Measurements from ENCODE around the gene NLGN2.

The NLGN2 gene

GRCh38 chr17:7369825-7370224 lies 37.8 kb upstream of the NLGN2 start:
- TF ChIP-seq CTCF (IDR thresholded peaks at IDR 0.05; ENCODE audit: low read depth, low read length, missing control alignments), result no peak
- no peak for DNase-seq (ENCODE audit: extremely low read depth, low read depth)
- no peak overlapping the region for H3K4me3 ChIP-seq (replicated peaks; ENCODE audit: low read depth, low read length)

GRCh38 chr17:7370853-7371252 lies 36.8 kb upstream of the NLGN2 start:
- H3K4me3 ChIP-seq (replicated peaks; ENCODE audit: low read depth, low read length), result no peak overlapping the region
- TF ChIP-seq CTCF (IDR thresholded peaks at IDR 0.05; ENCODE audit: low read depth, low read length, missing control alignments), result no peak
- no peak for DNase-seq (ENCODE audit: extremely low read depth, low read depth)

- no peak for DNase-seq (ENCODE audit: extremely low read depth, low read depth)
- TF ChIP-seq CTCF (IDR thresholded peaks at IDR 0.05; ENCODE audit: low read depth, low read length, missing control alignments), result no peak
- H3K4me3 ChIP-seq (replicated peaks; ENCODE audit: low read depth, low read length), result no peak overlapping the region
Measured at GRCh38 chr17:7374353-7374752, 33.3 kb upstream of the NLGN2 start.

GRCh38 chr17:7379134-7379533 lies 28.5 kb upstream of the NLGN2 start:
- no peak for DNase-seq (ENCODE audit: extremely low read depth, low read depth)
- H3K4me3 ChIP-seq (replicated peaks; ENCODE audit: low read depth, low read length), result no peak overlapping the region
- TF ChIP-seq CTCF (IDR thresholded peaks at IDR 0.05; ENCODE audit: low read depth, low read length, missing control alignments), result no peak

GRCh38 chr17:7380321-7380720 lies 27.3 kb upstream of the NLGN2 start:
- TF ChIP-seq CTCF (IDR thresholded peaks at IDR 0.05; ENCODE audit: low read depth, low read length, missing control alignments), result no peak
- H3K4me3 ChIP-seq (replicated peaks; ENCODE audit: low read depth, low read length), result no peak overlapping the region; the same call in 1 of the 2 replicates
- DNase-seq (ENCODE audit: extremely low read depth, low read depth), result no peak

GRCh38 chr17:7380855-7381683 lies 26.6 kb upstream of the NLGN2 start, which contains the start of gene TNK1:
Gene TNK1, plus strand, starts transcription at chr17:7381089. Its CDS starts 1,838 bp downstream, at chr17:7382927.
- no peak for TF ChIP-seq CTCF (IDR thresholded peaks at IDR 0.05; ENCODE audit: low read depth, low read length, missing control alignments)
- H3K4me3 ChIP-seq (replicated peaks; ENCODE audit: low read depth, low read length), result peak within 1 kb of the TSS; percentile 23
- no peak for DNase-seq (ENCODE audit: extremely low read depth, low read depth)
